ENCODE results near the gene OTOA.

OTOA gene

Small RNAs within 50 kb of the gene (small RNA-seq; reads per million reads assigned to genes)
- gene RNU6-1005P (0.04 to 0.08 reads per million in 2 experiments), gene RNU6-196P (0 reads per million in 2 experiments)

All from SK-N-DZ (cell line).